Transverse colon (tissue), 4 donors: ENCODE results near the gene STON2. TPM values are rescaled to one million over a fixed set of nuclear protein-coding genes. Genes with fewer than 3 reads are reported as not detected.

ENCODE experiments used
- DNase-seq: peaks from one replicate; pipeline ENCODE4 v3.0.0-alpha.2; 2019
- H3K27ac ChIP-seq, 4 donors: fragments of 200-600 bp; sonication (generic); 2 replicates each; pipeline ENCODE4 v1.5.1; 2016 to 2018; ENCODE audit warnings: inconsistent platforms in 4 of 4
- H3K27me3 ChIP-seq: fragments of 200-600 bp; sonication (generic); 2 replicates; pipeline ENCODE4 v1.5.1; 2017; ENCODE audit warnings: inconsistent platforms
- H3K36me3 ChIP-seq, 4 donors: fragments of 200-600 bp; sonication (generic); 2 replicates each; pipeline ENCODE4 v1.5.1; 2017 to 2019; ENCODE audit warnings: inconsistent platforms in 4 of 4
- H3K4me1 ChIP-seq, 4 donors: fragments of 200-600 bp; sonication (generic); 2 replicates each; pipeline ENCODE4 v1.5.1; 2017 to 2020; ENCODE audit warnings: inconsistent platforms in 4 of 4
- H3K4me3 ChIP-seq, 4 donors: fragments of 200-600 bp; sonication (generic); 1 replicate in 1 of 4; 2 replicates in 3 of 4; pipeline versions ENCODE4 v1.5.1 to v1.6.1; 2017 to 2019; ENCODE audit warnings: inconsistent platforms in 4 of 4
- H3K9me3 ChIP-seq, 2 donors: fragments of 200-600 bp; sonication (generic); 2 replicates each; pipeline ENCODE4 v1.5.1; 2017 to 2019; ENCODE audit warnings: inconsistent platforms in 2 of 2
- CTCF ChIP-seq, 5 experiments: fragments of 200-600 bp in 3 of 5; fragments of 450-650 bp in 2 of 5; sonication (generic) in 3 of 5; IDR thresholded peaks; 1 replicate in 2 of 5; 2 replicates in 3 of 5; pipeline ENCODE4 v1.5.1; 2016 to 2017; ENCODE audit warnings: antibody characterized with exemption in 5 of 5, inconsistent platforms in 3 of 5, mild to moderate bottlenecking in 2 of 5, moderate library complexity in 1 of 5
- EP300 ChIP-seq: sonication (generic); formaldehyde crosslinking; IDR thresholded peaks from one replicate; pipeline ENCODE4 v1.6.1; 2017; ENCODE audit warnings: antibody characterized with exemption, low read depth
- POLR2A ChIP-seq: fragments of 450-650 bp; IDR thresholded peaks from one replicate; pipeline ENCODE4 v1.6.1; 2016; ENCODE audit warnings: antibody characterized with exemption, mild to moderate bottlenecking, moderate library complexity
- POLR2AphosphoS5 ChIP-seq, 3 donors: sonication (generic); formaldehyde crosslinking; IDR thresholded peaks; one replicate each; pipeline ENCODE4 v1.6.1; 2016; ENCODE audit warnings: antibody characterized with exemption in 3 of 3
- WGBS, 2 donors: methylation state at CpG; one replicate each; pipeline ENCODE4 v1.1.5; 2018; ENCODE audit warnings: low coverage in 1 of 2; 5-methylcytosine and 5-hydroxymethylcytosine counted together
- in situ Hi-C, 4 donors: fragments of 200-750 bp; cut with MboI; loops; one replicate each; pipeline versions ENCODE4 v1.15.0 to v1.15.1; 2017; ENCODE audit warnings: low sequenced_read_pairs in 3 of 4, low pct_ligation_motif_present in 1 of 4, low pct_unique_long_range_greater_than_20kb in 1 of 4
- intact Hi-C: fragments of 100-400 bp; cut with DNase I; formaldehyde crosslinking; loops from one replicate; pipeline ENCODE4 v1.15.1; 2023; ENCODE audit warnings: low total_unique reads
- total RNA-seq, 4 donors: library from RNA; depleted of rRNA; stranded (reverse); fragments of >200 nt; gene quantifications; one replicate each; pipeline ENCODE4 v1.1.0, GENCODE V29; 2016

The STON2 gene
- total RNA-seq, 4 donors from 2014 or later = 10.8 to 39.4 (median 17.5) TPM

GRCh38 chr14:81329640-81330381 lies 70.3 kb downstream of the STON2 start:
- DNase-seq = no peak
- intact Hi-C loops (no loop called here), in situ Hi-C loops (no loop called here)
- TF ChIP-seq POLR2A (no peak), EP300 (no peak), CTCF (IDR thresholded peaks at IDR 0.05) (no peak), POLR2AphosphoS5 (IDR thresholded peaks at IDR 0.05) (no peak)
- 82 to 85% methylated on average over 4 to 9 of the region's 9 CpGs for WGBS, 2 donors
- no peaks in the 10 kb centered on the region for H3K36me3 ChIP-seq
- no peaks in the 10 kb centered on the region for H3K9me3 ChIP-seq
- H3K4me3 ChIP-seq = no peak overlapping the region
- no peak overlapping the region for H3K27ac ChIP-seq
- no peaks in the 10 kb centered on the region for H3K27me3 ChIP-seq
- peaks cover 0 to 8% (median 7%) of the 10 kb centered on the region in 4 donors for H3K4me1 ChIP-seq

- in situ Hi-C loops (no loop called here), intact Hi-C loops (no loop called here)
- Histone ChIP-seq H3K4me3 (no peak overlapping the region), H3K36me3 (no peaks in the 10 kb centered on the region), H3K9me3 (no peaks in the 10 kb centered on the region), H3K27ac (no peak overlapping the region), H3K4me1 (peaks cover 0 to 9% (median 5%) of the 10 kb centered on the region in 4 donors), H3K27me3 (no peaks in the 10 kb centered on the region)
- WGBS, 2 donors = 83 to 85% methylated on average over 1 to 2 of the region's 2 CpGs
- no peak for DNase-seq
- TF ChIP-seq POLR2AphosphoS5 (IDR thresholded peaks at IDR 0.05) (no peak), POLR2A (no peak), CTCF (IDR thresholded peaks at IDR 0.05) (no peak), EP300 (no peak)
These were observed 73.7 kb downstream of the STON2 start for GRCh38 chr14:81326451-81326850.

GRCh38 chr14:81324011-81324410 lies 76.1 kb downstream of the STON2 start:
- in situ Hi-C loops (no loop called here), intact Hi-C loops (no loop called here)
- DNase-seq = peak; percentile 81
- H3K4me3 ChIP-seq = peak overlapping the region in 3 of 4 donors; percentile 27 to 52 (median 39)
- no peaks in the 10 kb centered on the region for H3K27me3 ChIP-seq
- peak overlapping the region; percentile 75 to 88 (median 80) for H3K27ac ChIP-seq
- H3K9me3 ChIP-seq = no peaks in the 10 kb centered on the region
- H3K36me3 ChIP-seq = no peaks in the 10 kb centered on the region
- peak; percentile 86 for TF ChIP-seq POLR2A
- TF ChIP-seq CTCF (IDR thresholded peaks at IDR 0.05) = no peak
- no peak for TF ChIP-seq EP300
- TF ChIP-seq POLR2AphosphoS5 (IDR thresholded peaks at IDR 0.05) = peak in 2 of 3 donors; percentile 67 to 85
- WGBS, 2 donors = 27 to 51% methylated on average over 9 to 11 of the region's 11 CpGs
- peaks cover 0 to 8% (median 4%) of the 10 kb centered on the region in 4 donors for H3K4me1 ChIP-seq

- Histone ChIP-seq H3K4me3 (peak overlapping the region in 3 of 4 donors; percentile 27 to 52 (median 39)), H3K27me3 (no peaks in the 10 kb centered on the region), H3K9me3 (no peaks in the 10 kb centered on the region), H3K36me3 (no peaks in the 10 kb centered on the region), H3K4me1 (peaks cover 0 to 8% (median 4%) of the 10 kb centered on the region in 4 donors), H3K27ac (peak overlapping the region; percentile 75 to 88 (median 80))
- 38% methylated on average over 2 of the region's 2 CpGs; no CpG with 5 or more reads in 1 of the 2 donors for WGBS, 2 donors
- TF ChIP-seq EP300 = no peak
- intact Hi-C loops = no loop called here
- peak; percentile 26 for DNase-seq
- in situ Hi-C loops = no loop called here
These were observed 77.0 kb downstream of the STON2 start for GRCh38 chr14:81323093-81323492.
